IMR-90 (cell line): ENCODE results near the gene IQSEC3.
"Not testable (repeated sequence)": the region's sequence is repeated elsewhere in the genome, so short reads cannot be mapped to it uniquely, and the experiment has no call there.

Experiments used
- CEBPB ChIP-seq: IDR thresholded peaks from 2 replicates; pipeline ENCODE4 v1.6.1; 2012; ENCODE audit warnings: low read depth, low read length, improper control_type of control experiment
- MAFK ChIP-seq: IDR thresholded peaks from 2 replicates; pipeline ENCODE4 v1.6.1; 2012; ENCODE audit warnings: low read depth, low read length, improper control_type of control experiment
- MXI1 ChIP-seq: IDR thresholded peaks from 2 replicates; pipeline ENCODE4 v1.6.1; 2012; ENCODE audit warnings: low read depth, mild to moderate bottlenecking, low read length, moderate library complexity, borderline replicate concordance
- NFE2L2 ChIP-seq: fragments of 150-350 bp; IDR thresholded peaks from 2 replicates; pipeline ENCODE4 v1.6.1; 2016; ENCODE audit warnings: low read depth, mild to moderate bottlenecking, low read length
- POLR2A ChIP-seq: IDR thresholded peaks from 2 replicates; pipeline ENCODE4 v1.6.1; 2012; ENCODE audit warnings: mild to moderate bottlenecking, low read depth, low read length
- RAD21 ChIP-seq: IDR thresholded peaks from 2 replicates; pipeline ENCODE4 v1.6.1; 2012; ENCODE audit warnings: low read length, improper control_type of control experiment
- RCOR1 ChIP-seq: IDR thresholded peaks from 2 replicates; pipeline ENCODE4 v1.6.1; 2012; ENCODE audit warnings: mild to moderate bottlenecking, low read length, improper control_type of control experiment; ENCODE audit not compliant: insufficient replicate concordance
- SMC3 ChIP-seq: fragments of 150-350 bp; IDR thresholded peaks from 2 replicates; pipeline ENCODE4 v1.6.1; 2016; ENCODE audit warnings: low read depth, mild to moderate bottlenecking, antibody characterized with exemption, low read length, moderate library complexity
- TF ChIP-seq, protein P1 (sequence below): conservative IDR thresholded peaks from 2 replicates; pipeline ENCODE4 v1.5.1; 2012; ENCODE audit warnings: mild to moderate bottlenecking, low read depth, low read length, improper control_type of control experiment
- TF ChIP-seq, protein P2 (sequence below): fragments of 150-350 bp; IDR thresholded peaks from 2 replicates; pipeline ENCODE4 v1.6.1; 2016; ENCODE audit warnings: low read depth, mild to moderate bottlenecking, low read length, moderate library complexity, borderline replicate concordance
- TF ChIP-seq, protein P3 (sequence below): fragments of 150-350 bp; IDR thresholded peaks from 2 replicates; pipeline ENCODE4 v1.6.1; 2017; ENCODE audit warnings: mild to moderate bottlenecking, antibody characterized with exemption, low read length, low read depth

DNA sequence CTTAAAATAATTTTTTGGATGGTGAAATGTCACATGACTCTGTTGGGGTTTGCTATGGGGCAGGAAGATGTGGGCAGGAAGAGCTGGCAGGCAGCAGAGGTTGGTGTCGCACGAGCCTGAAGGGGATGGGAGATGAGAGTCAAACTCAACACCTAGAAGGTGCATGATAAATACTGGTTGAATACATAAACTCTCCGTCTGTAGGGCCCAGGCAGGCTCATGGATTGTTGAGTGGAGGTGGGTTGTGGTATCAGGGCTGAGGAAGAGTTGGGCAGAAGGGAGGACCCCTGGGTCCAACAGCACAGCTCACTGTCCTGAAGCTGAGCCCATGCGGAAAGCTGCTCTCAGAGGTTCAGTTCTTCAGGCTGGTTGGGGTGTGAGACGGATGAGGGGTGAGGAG lies 9.0 kb downstream of the IQSEC3 start:
- TF ChIP-seq, protein P1, sequence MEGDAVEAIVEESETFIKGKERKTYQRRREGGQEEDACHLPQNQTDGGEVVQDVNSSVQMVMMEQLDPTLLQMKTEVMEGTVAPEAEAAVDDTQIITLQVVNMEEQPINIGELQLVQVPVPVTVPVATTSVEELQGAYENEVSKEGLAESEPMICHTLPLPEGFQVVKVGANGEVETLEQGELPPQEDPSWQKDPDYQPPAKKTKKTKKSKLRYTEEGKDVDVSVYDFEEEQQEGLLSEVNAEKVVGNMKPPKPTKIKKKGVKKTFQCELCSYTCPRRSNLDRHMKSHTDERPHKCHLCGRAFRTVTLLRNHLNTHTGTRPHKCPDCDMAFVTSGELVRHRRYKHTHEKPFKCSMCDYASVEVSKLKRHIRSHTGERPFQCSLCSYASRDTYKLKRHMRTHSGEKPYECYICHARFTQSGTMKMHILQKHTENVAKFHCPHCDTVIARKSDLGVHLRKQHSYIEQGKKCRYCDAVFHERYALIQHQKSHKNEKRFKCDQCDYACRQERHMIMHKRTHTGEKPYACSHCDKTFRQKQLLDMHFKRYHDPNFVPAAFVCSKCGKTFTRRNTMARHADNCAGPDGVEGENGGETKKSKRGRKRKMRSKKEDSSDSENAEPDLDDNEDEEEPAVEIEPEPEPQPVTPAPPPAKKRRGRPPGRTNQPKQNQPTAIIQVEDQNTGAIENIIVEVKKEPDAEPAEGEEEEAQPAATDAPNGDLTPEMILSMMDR, result not testable (repeated sequence)
- not testable (repeated sequence) for TF ChIP-seq POLR2A, MXI1, CEBPB, RCOR1, SMC3, RAD21, MAFK, NFE2L2
- TF ChIP-seq, protein P2, sequence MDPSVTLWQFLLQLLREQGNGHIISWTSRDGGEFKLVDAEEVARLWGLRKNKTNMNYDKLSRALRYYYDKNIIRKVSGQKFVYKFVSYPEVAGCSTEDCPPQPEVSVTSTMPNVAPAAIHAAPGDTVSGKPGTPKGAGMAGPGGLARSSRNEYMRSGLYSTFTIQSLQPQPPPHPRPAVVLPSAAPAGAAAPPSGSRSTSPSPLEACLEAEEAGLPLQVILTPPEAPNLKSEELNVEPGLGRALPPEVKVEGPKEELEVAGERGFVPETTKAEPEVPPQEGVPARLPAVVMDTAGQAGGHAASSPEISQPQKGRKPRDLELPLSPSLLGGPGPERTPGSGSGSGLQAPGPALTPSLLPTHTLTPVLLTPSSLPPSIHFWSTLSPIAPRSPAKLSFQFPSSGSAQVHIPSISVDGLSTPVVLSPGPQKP, result not testable (repeated sequence)
- TF ChIP-seq, protein P3, sequence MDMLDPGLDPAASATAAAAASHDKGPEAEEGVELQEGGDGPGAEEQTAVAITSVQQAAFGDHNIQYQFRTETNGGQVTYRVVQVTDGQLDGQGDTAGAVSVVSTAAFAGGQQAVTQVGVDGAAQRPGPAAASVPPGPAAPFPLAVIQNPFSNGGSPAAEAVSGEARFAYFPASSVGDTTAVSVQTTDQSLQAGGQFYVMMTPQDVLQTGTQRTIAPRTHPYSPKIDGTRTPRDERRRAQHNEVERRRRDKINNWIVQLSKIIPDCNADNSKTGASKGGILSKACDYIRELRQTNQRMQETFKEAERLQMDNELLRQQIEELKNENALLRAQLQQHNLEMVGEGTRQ, result not testable (repeated sequence)
